A673 (cell line): Measurements from ENCODE around the gene TGM4. TPM values are rescaled to one million over a fixed set of nuclear protein-coding genes. Genes with fewer than 3 reads are reported as not detected.

Experiments used
- BruUV-seq: library from RNA; stranded (reverse); fragments of 400-500 nt; replicated peaks from 2 replicates; lab custom pipeline; 2021; lab: Mats Ljungman, UMichigan
- CTCF ChIA-PET: fragments of 300-600 bp; sonication (Branson Sonifier 250); formaldehyde crosslinking; loops from one replicate; lab custom pipeline; 2022; ENCODE audit warnings: antibody characterized with exemption; lab: Charles Lee
- POLR2A ChIA-PET: fragments of 300-600 bp; sonication (Branson Sonifier 250); formaldehyde crosslinking; loops from one replicate; lab custom pipeline; 2022; ENCODE audit warnings: antibody characterized with exemption; ENCODE audit not compliant: low non-redundant PET; lab: Charles Lee
- DNase-seq: peaks from one replicate; pipeline ENCODE4 v3.0.0-alpha.2; 2015; ENCODE audit warnings: low spot score
- H3K27ac ChIP-seq: fragments of 200-600 bp; sonication (generic); 2 replicates; pipeline ENCODE4 v1.5.1; 2016; ENCODE audit warnings: mixed run types, low read depth, mild to moderate bottlenecking, mixed read lengths, antibody characterized with exemption, low read length; ENCODE audit not compliant: poor library complexity, severe bottlenecking
- H3K27me3 ChIP-seq: fragments of 200-600 bp; sonication (generic); replicated peaks from 2 replicates; pipeline ENCODE4 v1.6.1; 2017; ENCODE audit warnings: mixed run types, low read depth, mild to moderate bottlenecking, mixed read lengths, antibody characterized with exemption, low read length; ENCODE audit not compliant: insufficient read depth, poor library complexity
- H3K36me3 ChIP-seq: fragments of 200-600 bp; sonication (generic); 2 replicates; pipeline ENCODE4 v1.6.1; 2016; ENCODE audit warnings: mixed run types, mild to moderate bottlenecking, mixed read lengths, antibody characterized with exemption, low read length; ENCODE audit not compliant: insufficient read depth, poor library complexity, severe bottlenecking
- H3K4me1 ChIP-seq: fragments of 200-600 bp; sonication (generic); 2 replicates; pipeline ENCODE4 v1.6.1; 2017; ENCODE audit warnings: mixed run types, mild to moderate bottlenecking, mixed read lengths, antibody characterized with exemption, low read length; ENCODE audit not compliant: insufficient read depth, poor library complexity, severe bottlenecking
- H3K4me3 ChIP-seq: fragments of 200-600 bp; sonication (generic); 2 replicates; pipeline ENCODE4 v1.5.1; 2016; ENCODE audit warnings: low read depth, mixed run types, mild to moderate bottlenecking, mixed read lengths, low read length; ENCODE audit not compliant: poor library complexity, severe bottlenecking
- H3K9me3 ChIP-seq: fragments of 200-600 bp; sonication (generic); 2 replicates; pipeline ENCODE4 v1.6.1; 2016; ENCODE audit warnings: mixed run types, low read depth, mild to moderate bottlenecking, mixed read lengths, antibody characterized with exemption, low read length; ENCODE audit not compliant: poor library complexity, severe bottlenecking
- CTCF ChIP-seq: fragments of 300-800, 200-600 bp; sonication (generic); conservative IDR thresholded peaks from 2 replicates; pipeline ENCODE4 v1.5.1; 2017; ENCODE audit warnings: low read depth, mild to moderate bottlenecking, antibody characterized with exemption, low read length, moderate library complexity, mixed read lengths
- EZH2 ChIP-seq: fragments of 200-600 bp; sonication (generic); IDR thresholded peaks from 2 replicates; pipeline ENCODE4 v1.6.1; 2017; ENCODE audit warnings: borderline replicate concordance, low read depth, mild to moderate bottlenecking, mixed read lengths, antibody characterized with exemption, low read length; ENCODE audit not compliant: poor library complexity, severe bottlenecking
- intact Hi-C: fragments of 100-400 bp; cut with micrococcal nuclease; formaldehyde crosslinking; loops from one replicate; pipeline ENCODE4 v1.10.0; 2022; ENCODE audit not compliant: unreplicated experiment
- total RNA-seq: library from RNA; stranded (reverse); gene quantifications from 2 replicates; pipeline ENCODE4 v1.2.3, GENCODE V29; 2021

Gene TGM4
- total RNA-seq, 1 experiment from 2014 or later = 0.09 TPM

- Histone ChIP-seq H3K4me3 (no peak overlapping the region), H3K4me1 (peaks cover 67% of the 10 kb centered on the region), H3K27ac (peak overlapping the region; percentile 60), H3K27me3 (no peaks in the 10 kb centered on the region), H3K9me3 (no peaks in the 10 kb centered on the region), H3K36me3 (peaks cover 18% of the 10 kb centered on the region)
- no peak for DNase-seq
- POLR2A ChIA-PET = no interaction called here
- BruUV-seq = no TSS peak
- no peak for TF ChIP-seq CTCF
- no peak for TF ChIP-seq EZH2
- intact Hi-C loops = no loop called here
- CTCF ChIA-PET = no interaction called here
Measured at GRCh38 chr3:44954962-44955361, 80.6 kb downstream of the TGM4 start.

GRCh38 chr3:44955917-44956316 is 81.5 kb downstream of the TGM4 start:
- no peaks in the 10 kb centered on the region for H3K27me3 ChIP-seq
- no peak for TF ChIP-seq EZH2
- TF ChIP-seq CTCF = no peak
- H3K36me3 ChIP-seq = peaks cover 18% of the 10 kb centered on the region
- no peaks in the 10 kb centered on the region for H3K9me3 ChIP-seq
- peaks cover 70% of the 10 kb centered on the region for H3K4me1 ChIP-seq
- H3K27ac ChIP-seq = peak overlapping the region; percentile 68
- DNase-seq = no peak
- ChIA-PET POLR2A (no interaction called here), CTCF (no interaction called here)
- intact Hi-C loops = no loop called here
- no TSS peak for BruUV-seq
- H3K4me3 ChIP-seq = no peak overlapping the region

- ChIA-PET POLR2A (no interaction called here), CTCF (no interaction called here)
- Histone ChIP-seq H3K27me3 (no peaks in the 10 kb centered on the region), H3K9me3 (no peaks in the 10 kb centered on the region), H3K36me3 (peaks cover 18% of the 10 kb centered on the region), H3K27ac (peak overlapping the region; percentile 97), H3K4me1 (peaks cover 72% of the 10 kb centered on the region), H3K4me3 (no peak overlapping the region)
- intact Hi-C loops = no loop called here
- BruUV-seq = no TSS peak
- TF ChIP-seq EZH2 (no peak), CTCF (no peak)
- no peak for DNase-seq
Measured at GRCh38 chr3:44957986-44958385, 83.6 kb downstream of the TGM4 start.
